A673 (cell line): ENCODE measurements around the gene CARS2.

Source experiments
- EZH2 ChIP-seq: fragments of 200-600 bp; sonication (generic); IDR thresholded peaks from 2 replicates; pipeline ENCODE4 v1.6.1; 2017; ENCODE audit warnings: borderline replicate concordance, low read depth, mild to moderate bottlenecking, mixed read lengths, antibody characterized with exemption, low read length; ENCODE audit not compliant: poor library complexity, severe bottlenecking
- TF ChIP-seq, protein P1 (sequence below): fragments of 300-800, 200-600 bp; sonication (generic); conservative IDR thresholded peaks from 2 replicates; pipeline ENCODE4 v1.5.1; 2017; ENCODE audit warnings: low read depth, mild to moderate bottlenecking, antibody characterized with exemption, low read length, moderate library complexity, mixed read lengths

DNA sequence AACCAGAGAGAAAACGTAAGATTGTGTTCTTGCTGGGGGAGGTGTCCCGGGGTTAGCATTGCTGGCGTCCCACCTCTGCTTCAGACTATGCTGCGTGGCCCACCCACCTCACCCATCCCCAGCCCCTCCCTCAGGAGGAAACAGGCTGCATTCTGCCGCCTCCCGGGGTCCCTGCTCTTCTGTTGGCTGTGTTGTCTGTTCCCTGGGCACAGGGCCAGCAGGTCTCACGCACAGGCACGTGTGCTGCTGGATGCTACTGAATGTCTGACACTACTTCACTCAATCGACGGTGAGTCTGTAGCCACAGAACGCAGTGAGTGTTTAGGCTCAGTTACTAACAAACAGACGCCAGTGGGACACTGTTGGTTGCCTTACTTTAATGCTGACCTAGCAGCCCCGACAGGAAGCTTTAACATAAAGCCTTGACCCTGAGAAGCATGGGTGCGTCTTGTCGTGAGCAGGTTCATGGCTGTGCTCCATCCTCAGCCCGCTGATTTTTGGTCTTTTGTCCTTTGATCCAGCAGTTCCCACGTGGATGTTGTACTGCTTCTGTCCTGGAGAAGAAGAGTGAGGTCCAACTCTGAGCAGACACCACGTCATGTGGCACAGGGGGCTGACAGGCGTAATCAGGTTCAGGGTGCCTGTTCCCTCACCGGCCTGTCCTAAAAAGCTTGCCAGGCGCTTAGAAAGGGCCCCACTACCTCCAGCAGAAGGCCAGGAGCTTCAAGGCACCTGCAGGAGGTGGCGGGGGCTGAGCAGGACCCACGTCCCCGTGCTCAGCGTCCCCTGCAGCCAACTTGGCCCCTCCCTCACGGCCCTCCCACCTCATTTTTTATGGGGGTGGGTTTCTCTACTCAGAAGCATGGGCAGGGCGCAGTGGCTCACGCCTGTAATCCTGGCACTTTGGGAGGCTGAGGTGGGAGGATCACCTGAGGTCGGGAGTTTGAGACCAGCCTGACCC lies 64.6 kb downstream of the CARS2 start:
- TF ChIP-seq, protein P1, sequence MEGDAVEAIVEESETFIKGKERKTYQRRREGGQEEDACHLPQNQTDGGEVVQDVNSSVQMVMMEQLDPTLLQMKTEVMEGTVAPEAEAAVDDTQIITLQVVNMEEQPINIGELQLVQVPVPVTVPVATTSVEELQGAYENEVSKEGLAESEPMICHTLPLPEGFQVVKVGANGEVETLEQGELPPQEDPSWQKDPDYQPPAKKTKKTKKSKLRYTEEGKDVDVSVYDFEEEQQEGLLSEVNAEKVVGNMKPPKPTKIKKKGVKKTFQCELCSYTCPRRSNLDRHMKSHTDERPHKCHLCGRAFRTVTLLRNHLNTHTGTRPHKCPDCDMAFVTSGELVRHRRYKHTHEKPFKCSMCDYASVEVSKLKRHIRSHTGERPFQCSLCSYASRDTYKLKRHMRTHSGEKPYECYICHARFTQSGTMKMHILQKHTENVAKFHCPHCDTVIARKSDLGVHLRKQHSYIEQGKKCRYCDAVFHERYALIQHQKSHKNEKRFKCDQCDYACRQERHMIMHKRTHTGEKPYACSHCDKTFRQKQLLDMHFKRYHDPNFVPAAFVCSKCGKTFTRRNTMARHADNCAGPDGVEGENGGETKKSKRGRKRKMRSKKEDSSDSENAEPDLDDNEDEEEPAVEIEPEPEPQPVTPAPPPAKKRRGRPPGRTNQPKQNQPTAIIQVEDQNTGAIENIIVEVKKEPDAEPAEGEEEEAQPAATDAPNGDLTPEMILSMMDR = no peak
- TF ChIP-seq EZH2 = no peak
